Liver (tissue), 3 donors: Measurements from ENCODE around the gene GPR137C.

ENCODE experiments used
- EGR1 ChIP-seq, 2 donors: IDR thresholded peaks; 2 replicates each; pipeline ENCODE4 v1.6.1; 2016 to 2018; ENCODE audit warnings: antibody characterized with exemption in 2 of 2, low read depth in 2 of 2
- RAD21 ChIP-seq, 2 donors: IDR thresholded peaks; 2 replicates each; pipeline ENCODE4 v1.6.1; 2016; ENCODE audit warnings: antibody characterized with exemption in 2 of 2, mild to moderate bottlenecking in 2 of 2
- TF ChIP-seq, protein P1 (sequence below): fragments of 150-350 bp; IDR thresholded peaks from 2 replicates; pipeline ENCODE4 v1.5.1; 2017; ENCODE audit warnings: improper control_type of control experiment, low read depth, low read length; ENCODE audit not compliant: missing input control
- TF ChIP-seq, protein P2 (sequence below): IDR thresholded peaks from 2 replicates; pipeline ENCODE4 v1.6.1; 2016; ENCODE audit warnings: antibody characterized with exemption
- TF ChIP-seq, protein P3 (sequence below): IDR thresholded peaks from 2 replicates; pipeline ENCODE4 v1.6.1; 2016; ENCODE audit warnings: antibody characterized with exemption
- donor health status: healthy.
- donor health status: healthy.

DNA sequence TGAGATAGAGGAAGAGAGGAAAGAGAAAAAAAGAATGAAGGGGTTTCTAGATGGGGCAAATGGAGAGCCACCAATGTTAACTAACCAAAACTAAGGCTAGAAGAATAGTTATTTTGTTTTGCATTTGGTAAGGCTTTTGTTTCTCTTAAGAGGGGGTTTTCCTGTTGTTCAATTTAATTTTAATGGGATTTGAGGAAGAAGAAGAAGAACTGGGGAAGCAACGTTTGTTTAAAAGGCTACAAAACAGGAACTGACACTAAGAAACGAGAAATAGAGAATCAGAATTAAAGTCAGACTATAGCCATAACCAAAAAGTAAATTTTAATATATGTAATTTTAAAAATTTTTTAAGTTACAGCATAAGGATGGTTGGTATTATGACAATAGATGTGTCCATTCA lies 14.0 kb upstream of the GPR137C start:
- TF ChIP-seq, protein P1, sequence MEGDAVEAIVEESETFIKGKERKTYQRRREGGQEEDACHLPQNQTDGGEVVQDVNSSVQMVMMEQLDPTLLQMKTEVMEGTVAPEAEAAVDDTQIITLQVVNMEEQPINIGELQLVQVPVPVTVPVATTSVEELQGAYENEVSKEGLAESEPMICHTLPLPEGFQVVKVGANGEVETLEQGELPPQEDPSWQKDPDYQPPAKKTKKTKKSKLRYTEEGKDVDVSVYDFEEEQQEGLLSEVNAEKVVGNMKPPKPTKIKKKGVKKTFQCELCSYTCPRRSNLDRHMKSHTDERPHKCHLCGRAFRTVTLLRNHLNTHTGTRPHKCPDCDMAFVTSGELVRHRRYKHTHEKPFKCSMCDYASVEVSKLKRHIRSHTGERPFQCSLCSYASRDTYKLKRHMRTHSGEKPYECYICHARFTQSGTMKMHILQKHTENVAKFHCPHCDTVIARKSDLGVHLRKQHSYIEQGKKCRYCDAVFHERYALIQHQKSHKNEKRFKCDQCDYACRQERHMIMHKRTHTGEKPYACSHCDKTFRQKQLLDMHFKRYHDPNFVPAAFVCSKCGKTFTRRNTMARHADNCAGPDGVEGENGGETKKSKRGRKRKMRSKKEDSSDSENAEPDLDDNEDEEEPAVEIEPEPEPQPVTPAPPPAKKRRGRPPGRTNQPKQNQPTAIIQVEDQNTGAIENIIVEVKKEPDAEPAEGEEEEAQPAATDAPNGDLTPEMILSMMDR: no peak
- TF ChIP-seq, protein P2, sequence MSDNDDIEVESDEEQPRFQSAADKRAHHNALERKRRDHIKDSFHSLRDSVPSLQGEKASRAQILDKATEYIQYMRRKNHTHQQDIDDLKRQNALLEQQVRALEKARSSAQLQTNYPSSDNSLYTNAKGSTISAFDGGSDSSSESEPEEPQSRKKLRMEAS: no peak
- TF ChIP-seq, protein P3, sequence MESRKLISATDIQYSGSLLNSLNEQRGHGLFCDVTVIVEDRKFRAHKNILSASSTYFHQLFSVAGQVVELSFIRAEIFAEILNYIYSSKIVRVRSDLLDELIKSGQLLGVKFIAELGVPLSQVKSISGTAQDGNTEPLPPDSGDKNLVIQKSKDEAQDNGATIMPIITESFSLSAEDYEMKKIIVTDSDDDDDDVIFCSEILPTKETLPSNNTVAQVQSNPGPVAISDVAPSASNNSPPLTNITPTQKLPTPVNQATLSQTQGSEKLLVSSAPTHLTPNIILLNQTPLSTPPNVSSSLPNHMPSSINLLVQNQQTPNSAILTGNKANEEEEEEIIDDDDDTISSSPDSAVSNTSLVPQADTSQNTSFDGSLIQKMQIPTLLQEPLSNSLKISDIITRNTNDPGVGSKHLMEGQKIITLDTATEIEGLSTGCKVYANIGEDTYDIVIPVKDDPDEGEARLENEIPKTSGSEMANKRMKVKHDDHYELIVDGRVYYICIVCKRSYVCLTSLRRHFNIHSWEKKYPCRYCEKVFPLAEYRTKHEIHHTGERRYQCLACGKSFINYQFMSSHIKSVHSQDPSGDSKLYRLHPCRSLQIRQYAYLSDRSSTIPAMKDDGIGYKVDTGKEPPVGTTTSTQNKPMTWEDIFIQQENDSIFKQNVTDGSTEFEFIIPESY: no peak
- no peak for TF ChIP-seq RAD21 (IDR thresholded peaks at IDR 0.05)
- TF ChIP-seq EGR1 (IDR thresholded peaks at IDR 0.05; ENCODE audit: low read depth in 2 of 2): no peak
